ENCODE results near the gene RAD51B.

RAD51B gene

GRCh38 chr14:67784244-67784823 is 35.2 kb upstream of the RAD51B start:
- H3K9me3 Mint-ChIP-seq: no peaks in the 10 kb centered on the region
- no peaks in the 10 kb centered on the region for H3K27me3 Mint-ChIP-seq (ENCODE audit: low read depth)
- peaks cover 77% of the 10 kb centered on the region for H3K36me3 Mint-ChIP-seq (ENCODE audit: low read depth)
- H3K27ac Mint-ChIP-seq: no peak overlapping the region
- no peak overlapping the region for H3K4me3 Mint-ChIP-seq
- no peaks in the 10 kb centered on the region for H3K4me1 Mint-ChIP-seq
- no peak for TF ChIP-seq CTCF (IDR thresholded peaks at IDR 0.05; ENCODE audit: unreplicated experiment in 3 of 3)

GRCh38 chr14:67785270-67786109 is 34.1 kb upstream of the RAD51B start:
- H3K4me3 Mint-ChIP-seq: no peak overlapping the region
- no peaks in the 10 kb centered on the region for H3K9me3 Mint-ChIP-seq
- no peaks in the 10 kb centered on the region for H3K4me1 Mint-ChIP-seq
- no peak overlapping the region for H3K27ac Mint-ChIP-seq
- no peak for TF ChIP-seq CTCF (IDR thresholded peaks at IDR 0.05; ENCODE audit: unreplicated experiment in 3 of 3)
- H3K27me3 Mint-ChIP-seq (ENCODE audit: low read depth): no peaks in the 10 kb centered on the region
- H3K36me3 Mint-ChIP-seq (ENCODE audit: low read depth): peaks cover 83% of the 10 kb centered on the region

GRCh38 chr14:67787673-67788072 is 31.9 kb upstream of the RAD51B start:
- H3K27me3 Mint-ChIP-seq (ENCODE audit: low read depth): no peaks in the 10 kb centered on the region
- H3K4me3 Mint-ChIP-seq: no peak overlapping the region
- no peak for TF ChIP-seq CTCF (IDR thresholded peaks at IDR 0.05; ENCODE audit: unreplicated experiment in 3 of 3)
- H3K36me3 Mint-ChIP-seq (ENCODE audit: low read depth): peaks cover 69% of the 10 kb centered on the region
- H3K4me1 Mint-ChIP-seq: no peaks in the 10 kb centered on the region
- no peaks in the 10 kb centered on the region for H3K9me3 Mint-ChIP-seq
- H3K27ac Mint-ChIP-seq: no peak overlapping the region

- Mint-ChIP-seq H3K9me3 (no peaks in the 10 kb centered on the region), H3K4me3 (no peak overlapping the region), H3K27ac (no peak overlapping the region), H3K36me3 (ENCODE audit: low read depth) (peaks cover 64% of the 10 kb centered on the region), H3K4me1 (no peaks in the 10 kb centered on the region), H3K27me3 (ENCODE audit: low read depth) (no peaks in the 10 kb centered on the region)
- TF ChIP-seq CTCF (IDR thresholded peaks at IDR 0.05; ENCODE audit: unreplicated experiment in 3 of 3): no peak
Observed at GRCh38 chr14:67798731-67799130, 20.8 kb upstream of the RAD51B start.

- TF ChIP-seq CTCF (IDR thresholded peaks at IDR 0.05; ENCODE audit: unreplicated experiment in 3 of 3): no peak
- H3K4me3 Mint-ChIP-seq: no peak overlapping the region
- peaks cover 66% of the 10 kb centered on the region for H3K36me3 Mint-ChIP-seq (ENCODE audit: low read depth)
- H3K27me3 Mint-ChIP-seq (ENCODE audit: low read depth): no peaks in the 10 kb centered on the region
- no peak overlapping the region for H3K27ac Mint-ChIP-seq
- no peaks in the 10 kb centered on the region for H3K4me1 Mint-ChIP-seq
- no peaks in the 10 kb centered on the region for H3K9me3 Mint-ChIP-seq
Observed at GRCh38 chr14:67800743-67801142, 18.8 kb upstream of the RAD51B start.

GRCh38 chr14:67806246-67806645 is 13.3 kb upstream of the RAD51B start:
- no peak overlapping the region for H3K27ac Mint-ChIP-seq
- H3K9me3 Mint-ChIP-seq: no peaks in the 10 kb centered on the region
- no peaks in the 10 kb centered on the region for H3K27me3 Mint-ChIP-seq (ENCODE audit: low read depth)
- H3K4me3 Mint-ChIP-seq: no peak overlapping the region
- H3K4me1 Mint-ChIP-seq: no peaks in the 10 kb centered on the region
- H3K36me3 Mint-ChIP-seq (ENCODE audit: low read depth): peaks cover 74% of the 10 kb centered on the region
- TF ChIP-seq CTCF (IDR thresholded peaks at IDR 0.05; ENCODE audit: unreplicated experiment in 3 of 3): no peak

All from nephron (organoid).